ENCODE results near the gene C14orf93.

- TF ChIP-seq ZBTB7A (IDR thresholded peaks at IDR 0.05; ENCODE audit: borderline replicate concordance, control insufficient read depth, low read depth, low read length) (no peak), POLR2AphosphoS5 (IDR thresholded peaks at IDR 0.05; ENCODE audit: control insufficient read depth, insufficient read depth, low read depth, low read length) (no peak), SAFB (IDR thresholded peaks at IDR 0.05; ENCODE audit: borderline replicate concordance, low read depth, low read length) (no peak), HDGF (IDR thresholded peaks at IDR 0.05) (no peak), ELF4 (CRISPR knock-in tag; IDR thresholded peaks at IDR 0.05) (no peak), NRF1 (conservative IDR thresholded peaks at IDR 0.05 in 1 of 2, IDR thresholded peaks at IDR 0.05 in 1 of 2) (no peak), BRD4 (IDR thresholded peaks at IDR 0.05) (no peak), FOXK1 (CRISPR knock-in tag; IDR thresholded peaks at IDR 0.05; ENCODE audit: borderline replicate concordance) (no peak), ZFP36 (IDR thresholded peaks at IDR 0.05; ENCODE audit: low read depth, low read length, partially characterized antibody) (no peak), STAT5A (IDR thresholded peaks at IDR 0.05; ENCODE audit: borderline replicate concordance, low read length) (no peak), GTF2E2 (tag; IDR thresholded peaks at IDR 0.05) (no peak), POLR2A (conservative IDR thresholded peaks at IDR 0.05) (no peak), USF2 (CRISPR knock-in tag; IDR thresholded peaks at IDR 0.05) (no peak), SIN3B (IDR thresholded peaks at IDR 0.05; ENCODE audit: low read depth) (no peak)
Observed at GRCh38 chr14:23013054-23013748, 3.3 kb upstream of the C14orf93 start.
